HEK293T (cell line): Measurements from ENCODE around the gene ACAT2.

Source experiments
- CTCF ChIA-PET: fragments of 350-600 bp; formaldehyde crosslinking; extraction: SDS; loops from one replicate; lab custom pipeline; 2021; ENCODE audit warnings: antibody characterized with exemption, inconsistent platforms; lab: Yijun Ruan, JAX
- POLR2A ChIA-PET: fragments of 350-600 bp; formaldehyde crosslinking; extraction: SDS; loops from one replicate; lab custom pipeline; 2020; ENCODE audit warnings: antibody characterized with exemption, inconsistent platforms; lab: Yijun Ruan, JAX
- DNase-seq: peaks from one replicate; pipeline ENCODE4 v3.0.0; 2012; ENCODE audit warnings: mixed read lengths; ENCODE audit errors: extremely low spot score
- ARNT ChIP-seq: fragments of 450-650 bp; IDR thresholded peaks from 2 replicates; pipeline ENCODE4 v1.6.1; 2017; ENCODE audit warnings: mild to moderate bottlenecking
- BHLHE40 ChIP-seq: fragments of 450-650 bp; IDR thresholded peaks from 2 replicates; pipeline ENCODE4 v1.6.1; 2016; ENCODE audit warnings: mild to moderate bottlenecking, moderate library complexity, borderline replicate concordance
- CTBP1 ChIP-seq: fragments of 450-650 bp; IDR thresholded peaks from 2 replicates; pipeline ENCODE4 v1.6.1; 2016; ENCODE audit warnings: borderline replicate concordance
- ELF4 ChIP-seq: fragments of 450-650 bp; IDR thresholded peaks from 2 replicates; pipeline ENCODE4 v1.6.1; 2017; ENCODE audit warnings: antibody characterized with exemption
- FOXA1 ChIP-seq: fragments of 450-650 bp; IDR thresholded peaks from 2 replicates; pipeline ENCODE4 v1.6.1; 2016; ENCODE audit warnings: mild to moderate bottlenecking
- FOXK2 ChIP-seq: fragments of 450-650 bp; IDR thresholded peaks from 2 replicates; pipeline ENCODE4 v1.6.1; 2016; ENCODE audit warnings: mild to moderate bottlenecking
- FOXM1 ChIP-seq: fragments of 450-650 bp; IDR thresholded peaks from 2 replicates; pipeline ENCODE4 v1.6.1; 2017; ENCODE audit warnings: mild to moderate bottlenecking, borderline replicate concordance
- HDGF ChIP-seq: fragments of 450-650 bp; IDR thresholded peaks from 2 replicates; pipeline ENCODE4 v1.6.1; 2017; ENCODE audit warnings: antibody characterized with exemption, borderline replicate concordance
- L3MBTL2 ChIP-seq: fragments of 450-650 bp; conservative IDR thresholded peaks from 2 replicates; pipeline ENCODE4 v1.6.1; 2016; ENCODE audit warnings: mild to moderate bottlenecking
- LEF1 ChIP-seq: fragments of 450-650 bp; IDR thresholded peaks from 2 replicates; pipeline ENCODE4 v1.6.1; 2017; ENCODE audit warnings: mild to moderate bottlenecking, borderline replicate concordance
- NFRKB ChIP-seq: fragments of 450-650 bp; IDR thresholded peaks from 2 replicates; pipeline ENCODE4 v1.6.1; 2016; ENCODE audit warnings: mild to moderate bottlenecking, moderate library complexity
- PKNOX1 ChIP-seq: fragments of 450-650 bp; IDR thresholded peaks from 2 replicates; pipeline ENCODE4 v1.6.1; 2016
- SP1 ChIP-seq: fragments of 450-650 bp; IDR thresholded peaks from 2 replicates; pipeline ENCODE4 v1.6.1; 2017
- SUZ12 ChIP-seq: fragments of 450-650 bp; IDR thresholded peaks from 2 replicates; pipeline ENCODE4 v1.6.1; 2016; ENCODE audit warnings: mild to moderate bottlenecking
- TARDBP ChIP-seq: fragments of 450-650 bp; IDR thresholded peaks from 2 replicates; pipeline ENCODE4 v1.6.1; 2016
- ZNF384 ChIP-seq: fragments of 450-650 bp; IDR thresholded peaks from 2 replicates; pipeline ENCODE4 v1.6.1; 2016

The ACAT2 gene

GRCh38 chr6:159800141-159800865 is 38.5 kb downstream of the ACAT2 start, which contains the start of gene PNLDC1:
TSS of gene PNLDC1 (plus strand) at chr6:159800276. CDS start at chr6:159800308, 32 bp downstream.
- ChIA-PET POLR2A (interaction anchor here (2.5 kb wide), 1 partner anchor 10 kb away, joined by 16 read pairs; the partner anchor contains the start of genes MRPL18 and TCP1), CTCF (no interaction called here)
- no peak for DNase-seq
- TF ChIP-seq ELF4: no peak
- no peak for TF ChIP-seq CTBP1
- TF ChIP-seq HDGF: no peak
- no peak for TF ChIP-seq NFRKB
- TF ChIP-seq SP1: no peak
- no peak for TF ChIP-seq ARNT
- no peak for TF ChIP-seq SUZ12
- no peak for TF ChIP-seq ZNF384
- TF ChIP-seq LEF1: no peak
- no peak for TF ChIP-seq FOXK2
- no peak for TF ChIP-seq PKNOX1
- TF ChIP-seq L3MBTL2: no peak
- TF ChIP-seq FOXM1: no peak
- TF ChIP-seq BHLHE40: no peak
- TF ChIP-seq TARDBP: no peak
- no peak for TF ChIP-seq FOXA1

GRCh38 chr6:159801935-159802334 is 40.1 kb downstream of the ACAT2 start:
- ChIA-PET POLR2A (interaction anchor here (0.7 to 2.5 kb wide), 2 partner anchors 12 to 14 kb away, joined by 3 to 16 read pairs; partner anchors contain the start of genes MRPL18 and TCP1), CTCF (no interaction called here)
- no peak for DNase-seq
- no peak for TF ChIP-seq NFRKB

GRCh38 chr6:159804504-159804903 is 42.7 kb downstream of the ACAT2 start:
- CTCF ChIA-PET: no interaction called here
- TF ChIP-seq ARNT (no peak), L3MBTL2 (no peak), CTBP1 (no peak), FOXK2 (no peak), TARDBP (no peak), ZNF384 (no peak), FOXM1 (no peak), PKNOX1 (no peak), SP1 (no peak), ELF4 (no peak), HDGF (no peak), SUZ12 (no peak), NFRKB (no peak), BHLHE40 (no peak)
- POLR2A ChIA-PET: interaction anchor here (5.4 kb wide), 1 partner anchor 14 kb away, joined by 41 read pairs; the partner anchor contains the start of genes MRPL18 and TCP1
- DNase-seq: no peak

GRCh38 chr6:159805440-159806020 is 43.7 kb downstream of the ACAT2 start:
- ChIA-PET POLR2A (interaction anchor here (1.9 to 5.4 kb wide), 2 partner anchors 15 to 79 kb away, joined by 4 to 41 read pairs; partner anchors contain the start of genes MRPL18, TCP1 and WTAP), CTCF (no interaction called here)
- TF ChIP-seq ELF4: no peak
- TF ChIP-seq ZNF384: no peak
- TF ChIP-seq FOXA1: no peak
- TF ChIP-seq CTBP1: no peak
- no peak for TF ChIP-seq LEF1

GRCh38 chr6:159806021-159806458 is 44.2 kb downstream of the ACAT2 start:
- POLR2A ChIA-PET: interaction anchor here (1.9 to 5.4 kb wide), 2 partner anchors 16 to 80 kb away, joined by 4 to 41 read pairs; partner anchors contain the start of genes MRPL18, TCP1 and WTAP
- DNase-seq: no peak
- CTCF ChIA-PET: no interaction called here
- no peak for TF ChIP-seq CTBP1

More at GRCh38 chr6:159805440-159806020, 43.7 kb downstream of the ACAT2 start:
- DNase-seq: no peak

GRCh38 chr6:159807150-159807858 is 45.5 kb downstream of the ACAT2 start:
- no peak for DNase-seq
- ChIA-PET CTCF (interaction anchor here (0.6 to 0.7 kb wide), 2 partner anchors 32 to 472 kb away, joined by 3 to 4 read pairs; no protein-coding TSS in a partner anchor), POLR2A (interaction anchor here (0.7 to 5.4 kb wide), 2 partner anchors 17 to 1869 kb away, joined by 3 to 41 read pairs; partner anchors contain the start of genes MRPL18 and TCP1)
- TF ChIP-seq LEF1: no peak
- TF ChIP-seq L3MBTL2: no peak
- no peak for TF ChIP-seq HDGF
- TF ChIP-seq FOXK2: no peak
- TF ChIP-seq ZNF384: no peak
- TF ChIP-seq PKNOX1: no peak
- TF ChIP-seq FOXA1: no peak
- TF ChIP-seq ARNT: no peak
- TF ChIP-seq FOXM1: no peak
- TF ChIP-seq TARDBP: no peak
- TF ChIP-seq NFRKB: no peak
- no peak for TF ChIP-seq SUZ12
- no peak for TF ChIP-seq BHLHE40
- no peak for TF ChIP-seq ELF4
- no peak for TF ChIP-seq CTBP1
- TF ChIP-seq SP1: no peak
